Natural killer cell (primary cell): ENCODE measurements around the gene PLA2G6. TPM values are rescaled to one million over a fixed set of nuclear protein-coding genes. Genes with fewer than 3 reads are reported as not detected.

Source experiments
- ATAC-seq, 3 donors: fragments of 150-1000 bp in 2 of 3; fragments of 200-7000 bp in 1 of 3; cut with Tn5 transposase; 1 replicate in 1 of 3; 2 replicates in 2 of 3; pipeline ENCODE4 v1.10.0; 2021; ENCODE audit warnings: mild to moderate bottlenecking in 2 of 3, moderate library complexity in 2 of 3
- DNase-seq, 2 donors: peaks; one replicate each; pipeline versions ENCODE4 v3.0.0 to v3.0.0-alpha.2; 2013 to 2021; ENCODE audit warnings: mixed read lengths in 1 of 2
- H3K27ac ChIP-seq: one replicate; pipeline ENCODE4 v1.5.1; 2013; ENCODE audit warnings: mild to moderate bottlenecking, low read length
- H3K27me3 ChIP-seq: one replicate; pipeline ENCODE4 v1.6.1; 2013; ENCODE audit warnings: low read length; ENCODE audit not compliant: control insufficient read depth, insufficient read depth
- H3K36me3 ChIP-seq: one replicate; pipeline ENCODE4 v1.6.1; 2013; ENCODE audit warnings: low read length; ENCODE audit not compliant: control insufficient read depth, insufficient read depth
- H3K4me1 ChIP-seq: one replicate; pipeline ENCODE4 v1.6.1; 2013; ENCODE audit warnings: low read length; ENCODE audit not compliant: control insufficient read depth, insufficient read depth
- H3K4me3 ChIP-seq: one replicate; pipeline ENCODE4 v1.5.1; 2013; ENCODE audit warnings: low read length
- H3K9me3 ChIP-seq: one replicate; pipeline ENCODE4 v1.6.1; 2013; ENCODE audit warnings: low read length; ENCODE audit not compliant: control insufficient read depth, insufficient read depth
- H3K27ac Mint-ChIP-seq, 2 donors: one replicate each; pipeline ENCODE4 v1.8.0; 2022; ENCODE audit warnings: mild to moderate bottlenecking in 2 of 2, mixed read lengths in 2 of 2, moderate library complexity in 1 of 2
- H3K27me3 Mint-ChIP-seq, 2 donors: one replicate each; pipeline ENCODE4 v1.8.0; 2022; ENCODE audit warnings: low read depth in 2 of 2, mixed read lengths in 2 of 2
- H3K36me3 Mint-ChIP-seq: one replicate; pipeline ENCODE4 v1.8.0; 2022; ENCODE audit warnings: mixed read lengths
- H3K4me1 Mint-ChIP-seq, 2 donors: one replicate each; pipeline ENCODE4 v1.8.0; 2022; ENCODE audit warnings: mixed read lengths in 2 of 2
- H3K4me3 Mint-ChIP-seq: one replicate; pipeline ENCODE4 v1.8.0; 2022; ENCODE audit warnings: mild to moderate bottlenecking, moderate library complexity, mixed read lengths
- H3K9me3 Mint-ChIP-seq, 2 donors: one replicate each; pipeline ENCODE4 v1.8.0; 2022; ENCODE audit warnings: mixed read lengths in 2 of 2
- WGBS: methylation state at CpG from one replicate; pipeline ENCODE4 v1.1.7; 2013; ENCODE audit warnings: missing lambda C conversion rate; ENCODE audit not compliant: insufficient coverage; 5-methylcytosine and 5-hydroxymethylcytosine counted together
- intact Hi-C: fragments of 100-400 bp; cut with micrococcal nuclease; formaldehyde crosslinking; loops from one replicate; pipeline ENCODE4 v1.14.2; 2022
- total RNA-seq, 4 donors: library from RNA; stranded (reverse); fragments of 120-200 nt in 1 of 4; gene quantifications; one replicate each; pipeline versions ENCODE4 v1.2.3 to v1.2.4, GENCODE V29; 2013 to 2022
- TF ChIP-seq, protein P1 (sequence below): fragments of 200-600 bp; IDR thresholded peaks from one replicate; pipeline ENCODE4 v1.8.0; 2022; ENCODE audit warnings: antibody characterized with exemption

Gene PLA2G6
- total RNA-seq, 3 donors from 2014 or later (not counting 1 experiment from before 2014, with no cell fraction given) = 137 to 167 (median 145) TPM

DNA sequence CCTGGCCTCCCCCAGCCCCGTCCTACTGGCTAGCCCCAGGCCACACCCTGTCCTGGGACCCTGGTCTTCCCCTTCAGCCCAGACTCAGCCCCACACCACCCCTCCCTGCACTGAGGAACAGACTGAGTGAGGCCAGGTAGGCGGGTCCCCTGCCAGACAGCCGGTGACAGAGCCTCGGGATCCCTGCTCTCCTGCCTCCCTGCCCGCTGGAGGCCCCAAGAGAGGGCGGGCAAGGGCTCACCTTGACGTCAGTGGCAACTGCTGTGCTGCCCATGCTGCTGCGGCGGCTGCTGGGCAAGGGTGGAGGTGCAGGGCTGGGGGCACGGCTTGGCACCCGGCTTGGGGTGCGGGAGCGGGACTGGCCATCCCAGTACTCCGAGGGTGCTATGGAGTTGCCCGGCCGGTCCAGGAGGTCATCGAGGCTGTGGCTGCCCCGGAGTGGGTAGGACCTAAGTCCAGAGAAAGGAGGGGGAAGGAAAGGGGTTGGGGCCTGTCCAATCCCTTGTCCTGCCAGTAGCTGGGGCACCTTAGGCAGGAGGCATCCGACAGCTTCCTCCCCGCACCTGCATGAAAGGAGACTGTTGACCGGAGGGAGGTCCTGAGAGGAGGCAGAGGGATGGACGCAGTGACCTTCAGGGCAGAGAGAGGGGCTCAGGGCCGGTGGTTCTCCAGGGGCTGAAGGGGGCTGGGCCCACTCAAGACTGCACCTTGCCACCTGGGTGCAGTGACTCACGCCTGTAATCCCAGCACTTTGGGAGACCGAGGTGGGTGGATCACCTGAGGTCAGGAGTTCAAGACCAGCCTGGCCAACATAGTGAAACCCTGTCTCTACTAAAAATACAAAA is 95.4 kb downstream of the PLA2G6 start:
- H3K9me3 ChIP-seq = no peaks in the 10 kb centered on the region
- TF ChIP-seq, protein P1, sequence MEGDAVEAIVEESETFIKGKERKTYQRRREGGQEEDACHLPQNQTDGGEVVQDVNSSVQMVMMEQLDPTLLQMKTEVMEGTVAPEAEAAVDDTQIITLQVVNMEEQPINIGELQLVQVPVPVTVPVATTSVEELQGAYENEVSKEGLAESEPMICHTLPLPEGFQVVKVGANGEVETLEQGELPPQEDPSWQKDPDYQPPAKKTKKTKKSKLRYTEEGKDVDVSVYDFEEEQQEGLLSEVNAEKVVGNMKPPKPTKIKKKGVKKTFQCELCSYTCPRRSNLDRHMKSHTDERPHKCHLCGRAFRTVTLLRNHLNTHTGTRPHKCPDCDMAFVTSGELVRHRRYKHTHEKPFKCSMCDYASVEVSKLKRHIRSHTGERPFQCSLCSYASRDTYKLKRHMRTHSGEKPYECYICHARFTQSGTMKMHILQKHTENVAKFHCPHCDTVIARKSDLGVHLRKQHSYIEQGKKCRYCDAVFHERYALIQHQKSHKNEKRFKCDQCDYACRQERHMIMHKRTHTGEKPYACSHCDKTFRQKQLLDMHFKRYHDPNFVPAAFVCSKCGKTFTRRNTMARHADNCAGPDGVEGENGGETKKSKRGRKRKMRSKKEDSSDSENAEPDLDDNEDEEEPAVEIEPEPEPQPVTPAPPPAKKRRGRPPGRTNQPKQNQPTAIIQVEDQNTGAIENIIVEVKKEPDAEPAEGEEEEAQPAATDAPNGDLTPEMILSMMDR = no peak
- 95% methylated on average over 25 of the region's 25 CpGs for WGBS
- no peak for DNase-seq
- intact Hi-C loops = no loop called here
- peaks cover 0 to 11% of the 10 kb centered on the region in 2 donors for H3K4me1 Mint-ChIP-seq
- H3K27me3 ChIP-seq = peaks cover 14% of the 10 kb centered on the region
- ATAC-seq = no peak
- H3K4me3 Mint-ChIP-seq = no peak overlapping the region
- H3K27me3 Mint-ChIP-seq = no peaks in the 10 kb centered on the region
- peaks cover 12% of the 10 kb centered on the region for H3K4me1 ChIP-seq
- H3K27ac ChIP-seq = no peak overlapping the region
- H3K36me3 ChIP-seq = no peaks in the 10 kb centered on the region
- no peaks in the 10 kb centered on the region for H3K36me3 Mint-ChIP-seq
- no peak overlapping the region for H3K27ac Mint-ChIP-seq
- H3K9me3 Mint-ChIP-seq = no peaks in the 10 kb centered on the region
- H3K4me3 ChIP-seq = no peak overlapping the region

DNA sequence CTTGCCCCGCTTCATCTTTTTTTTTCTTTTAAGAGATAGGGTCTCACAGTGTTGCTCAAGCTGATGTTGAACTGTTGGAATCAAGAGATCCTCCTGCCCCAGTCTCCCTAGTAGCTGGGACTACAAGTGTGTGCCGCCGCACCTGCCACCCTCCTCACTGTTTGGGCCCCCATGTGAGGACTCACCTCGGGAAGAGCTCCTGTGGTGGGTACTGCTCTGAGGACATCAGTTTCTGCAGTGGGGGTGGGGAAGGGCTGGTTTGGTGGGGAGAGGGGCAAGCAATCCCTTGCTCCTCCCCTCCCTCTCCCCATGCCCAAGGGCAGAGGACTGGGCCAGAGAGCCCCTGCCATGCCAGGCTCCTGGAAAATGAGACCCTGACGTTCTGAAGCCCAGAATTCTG is 96.1 kb downstream of the PLA2G6 start:
- H3K9me3 ChIP-seq = no peaks in the 10 kb centered on the region
- peaks cover 16% of the 10 kb centered on the region for H3K27me3 ChIP-seq
- Mint-ChIP-seq H3K36me3 (no peaks in the 10 kb centered on the region), H3K27ac (no peak overlapping the region), H3K27me3 (no peaks in the 10 kb centered on the region), H3K4me3 (no peak overlapping the region), H3K9me3 (no peaks in the 10 kb centered on the region), H3K4me1 (peaks cover 0 to 15% of the 10 kb centered on the region in 2 donors)
- DNase-seq = no peak
- TF ChIP-seq, protein P1 = no peak
- intact Hi-C loops = no loop called here
- no peak for ATAC-seq
- no peak overlapping the region for H3K27ac ChIP-seq
- no peaks in the 10 kb centered on the region for H3K36me3 ChIP-seq
- no peak overlapping the region for H3K4me3 ChIP-seq
- peaks cover 18% of the 10 kb centered on the region for H3K4me1 ChIP-seq
- 76% methylated on average over 4 of the region's 5 CpGs for WGBS

DNA sequence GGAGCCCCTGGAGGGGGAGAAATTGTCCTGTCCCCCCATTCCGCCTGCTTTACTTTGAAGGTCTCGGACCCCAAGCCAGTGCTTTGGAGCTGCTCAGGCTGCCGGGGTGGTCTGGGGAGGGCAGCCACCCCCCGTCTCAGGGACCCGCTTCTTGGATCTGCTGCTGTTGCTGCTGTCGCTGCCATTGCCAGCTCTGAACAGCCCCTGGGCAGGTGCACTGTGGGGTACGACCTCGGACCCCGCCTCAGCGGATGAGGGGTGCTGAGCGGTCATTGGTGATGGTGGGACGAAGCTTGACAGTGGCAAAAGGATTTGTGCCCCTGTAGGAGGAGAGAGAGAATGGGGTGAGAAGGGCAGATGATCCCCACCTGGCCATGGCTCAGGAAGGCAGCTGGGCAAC is 96.6 kb downstream of the PLA2G6 start:
- intact Hi-C loops = no loop called here
- H3K9me3 ChIP-seq = no peaks in the 10 kb centered on the region
- Mint-ChIP-seq H3K27ac (no peak overlapping the region), H3K4me1 (peaks cover 0 to 15% of the 10 kb centered on the region in 2 donors), H3K27me3 (no peaks in the 10 kb centered on the region), H3K4me3 (no peak overlapping the region), H3K9me3 (no peaks in the 10 kb centered on the region), H3K36me3 (no peaks in the 10 kb centered on the region)
- peaks cover 19% of the 10 kb centered on the region for H3K4me1 ChIP-seq
- no peak overlapping the region for H3K27ac ChIP-seq
- TF ChIP-seq, protein P1 = no peak
- peaks cover 18% of the 10 kb centered on the region for H3K27me3 ChIP-seq
- ATAC-seq (no peak), DNase-seq (no peak)
- H3K4me3 ChIP-seq = no peak overlapping the region
- no peaks in the 10 kb centered on the region for H3K36me3 ChIP-seq
- WGBS = 95% methylated on average over 12 of the region's 12 CpGs
